GM12892 (cell line): ENCODE measurements around the gene NFIC.

ENCODE experiments used
- DNase-seq: peaks from one replicate; pipeline ENCODE4 v3.0.0; 2011; ENCODE audit not compliant: insufficient read length
- FAIRE-seq: peaks from 2 replicates; lab custom pipeline; 2011; peaks lifted over from hg19 to GRCh38; lab: Jason Lieb, UNC
- POLR2A ChIP-seq: IDR thresholded peaks from 2 replicates; pipeline ENCODE4 v1.6.1; 2011; ENCODE audit warnings: low read depth, low read length, control low read depth
- POLR2AphosphoS5 ChIP-seq: IDR thresholded peaks from 2 replicates; pipeline ENCODE4 v1.6.1; 2011; ENCODE audit warnings: low read depth, low read length, control low read depth
- TAF1 ChIP-seq: IDR thresholded peaks from 2 replicates; pipeline ENCODE4 v1.6.1; 2011; ENCODE audit warnings: low read depth, mild to moderate bottlenecking, control low read depth, low read length, borderline replicate concordance

NFIC gene

DNA sequence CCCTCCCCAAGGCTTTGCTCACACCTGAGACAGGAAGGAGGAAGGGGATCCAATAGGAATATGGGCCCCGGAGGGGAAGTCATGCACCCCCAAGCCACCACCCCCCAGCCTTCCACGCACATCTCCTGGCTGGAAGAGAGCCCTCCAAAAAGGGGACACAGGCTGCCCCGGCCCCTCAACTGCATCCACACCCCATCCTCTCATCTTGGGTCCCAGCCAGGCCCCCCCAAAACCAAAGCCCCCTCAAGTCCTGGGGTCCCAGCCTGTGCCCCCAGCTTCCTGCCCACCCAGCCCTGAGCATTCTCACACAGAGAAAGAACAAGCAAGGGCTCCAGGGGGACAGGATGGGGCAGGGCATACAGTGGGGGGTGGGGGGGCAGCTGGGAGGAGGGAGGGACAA lies 101.8 kb downstream of the NFIC start:
- DNase-seq (no peak), FAIRE-seq (no peak)
- TF ChIP-seq TAF1: no peak
- no peak for TF ChIP-seq POLR2A
- TF ChIP-seq POLR2AphosphoS5: no peak

GRCh38 chr19:3469638-3470499 lies 103.5 kb downstream of the NFIC start:
- no peak for FAIRE-seq
- TF ChIP-seq POLR2A (no peak), TAF1 (no peak), POLR2AphosphoS5 (no peak)
- no peak for DNase-seq

- TF ChIP-seq TAF1 (no peak), POLR2A (no peak), POLR2AphosphoS5 (no peak)
- no peak for DNase-seq
- no peak for FAIRE-seq
Measured at GRCh38 chr19:3470500-3471128, 104.2 kb downstream of the NFIC start.

DNA sequence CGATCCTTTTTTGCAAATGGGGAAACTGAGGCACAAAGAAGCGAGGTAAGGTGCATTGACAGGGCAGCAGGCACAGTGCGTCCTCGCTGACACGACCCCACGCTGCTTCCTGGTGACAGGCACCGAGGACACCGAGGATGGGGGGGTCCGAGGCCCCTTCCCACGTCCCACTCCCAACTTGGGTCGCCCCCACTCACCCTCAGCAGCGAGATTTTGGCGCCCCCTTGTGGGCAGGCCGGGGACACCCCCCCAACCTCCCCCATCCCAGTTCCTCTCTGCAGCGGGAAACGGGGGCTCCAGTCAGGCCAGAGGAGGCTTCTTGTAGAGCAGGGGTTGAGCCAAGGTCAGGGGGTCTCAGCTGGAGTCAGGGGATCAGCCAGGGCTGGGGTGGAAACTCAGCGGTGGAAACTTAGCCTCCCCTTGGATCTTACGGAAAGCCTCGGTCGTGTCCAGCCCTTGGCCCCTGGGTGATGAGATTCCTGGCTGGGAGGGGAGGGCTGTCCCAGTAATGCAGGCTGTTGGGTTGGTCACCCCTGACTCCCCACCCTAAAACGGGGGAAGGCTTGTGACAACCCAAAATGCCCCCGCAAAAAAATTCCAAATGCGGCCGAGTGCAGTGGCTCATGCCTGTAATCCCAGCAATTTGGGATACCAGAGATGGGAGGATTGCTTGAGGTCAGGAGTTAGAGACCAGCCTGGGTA lies 105.7 kb downstream of the NFIC start:
- FAIRE-seq (no peak), DNase-seq (no peak)
- TF ChIP-seq POLR2A (no peak), POLR2AphosphoS5 (no peak), TAF1 (no peak)

GRCh38 chr19:3474010-3474409 lies 107.6 kb downstream of the NFIC start:
- DNase-seq: no peak
- TF ChIP-seq POLR2AphosphoS5 (no peak), POLR2A (no peak), TAF1 (no peak)
- no peak for FAIRE-seq

DNA sequence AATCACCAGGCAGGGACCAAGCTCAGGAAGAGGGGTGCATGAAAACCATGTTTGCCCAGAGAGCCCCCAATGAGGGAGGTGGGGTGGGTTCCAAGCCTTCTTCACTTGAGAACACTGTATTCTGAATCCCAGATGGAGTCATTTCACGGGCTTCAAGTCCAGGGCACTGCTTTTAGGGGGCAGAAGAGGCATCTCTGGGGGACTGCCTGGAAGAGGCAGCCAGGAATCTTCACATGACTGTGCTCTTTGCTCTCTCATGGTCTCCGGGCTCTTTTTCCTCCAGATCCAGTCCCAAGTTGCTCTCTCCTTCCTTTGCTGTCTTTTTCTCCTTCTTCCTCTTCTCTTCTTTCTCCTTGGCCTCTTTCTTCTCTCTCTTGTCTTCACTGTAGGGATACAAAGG lies 108.2 kb downstream of the NFIC start:
- FAIRE-seq: no peak
- TF ChIP-seq POLR2AphosphoS5 (no peak), TAF1 (no peak), POLR2A (no peak)

GRCh38 chr19:3475449-3475848 lies 109.1 kb downstream of the NFIC start:
- FAIRE-seq (no peak), DNase-seq (no peak)
- no peak for TF ChIP-seq POLR2A
- TF ChIP-seq TAF1: no peak
- TF ChIP-seq POLR2AphosphoS5: no peak

More for the DNA sequence above, 108.2 kb downstream of the NFIC start:
- DNase-seq: no peak

- FAIRE-seq (no peak), DNase-seq (no peak)
- TF ChIP-seq TAF1 (no peak), POLR2A (no peak), POLR2AphosphoS5 (no peak)
Measured at GRCh38 chr19:3476830-3477229, 110.4 kb downstream of the NFIC start.

GRCh38 chr19:3477506-3477905 lies 111.1 kb downstream of the NFIC start:
- no peak for DNase-seq
- TF ChIP-seq POLR2A (no peak), POLR2AphosphoS5 (no peak), TAF1 (no peak)
- no peak for FAIRE-seq

DNA sequence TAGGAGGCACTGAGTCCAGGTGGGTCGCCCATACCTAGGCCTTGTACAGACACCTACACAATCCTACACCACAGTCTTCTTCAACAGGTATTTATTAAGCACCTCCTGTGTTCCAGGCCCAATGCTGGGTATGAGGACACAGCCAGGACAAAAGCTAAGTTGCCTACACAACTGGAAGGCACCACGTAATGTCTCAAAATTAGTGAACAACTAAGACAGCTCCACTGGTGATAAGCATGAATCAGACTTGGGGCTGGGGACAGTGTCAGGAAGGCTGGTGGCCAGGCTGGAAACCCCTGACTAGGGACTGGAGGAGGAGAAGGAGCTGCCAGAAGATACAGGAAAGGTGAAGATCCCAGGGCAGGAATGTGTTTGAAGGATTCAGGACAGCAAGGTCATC lies 111.6 kb downstream of the NFIC start:
- FAIRE-seq (no peak), DNase-seq (no peak)
- no peak for TF ChIP-seq POLR2A
- TF ChIP-seq TAF1: no peak
- TF ChIP-seq POLR2AphosphoS5: no peak

- no peak for FAIRE-seq
- no peak for TF ChIP-seq POLR2A
- no peak for TF ChIP-seq POLR2AphosphoS5
- TF ChIP-seq TAF1: no peak
- no peak for DNase-seq
Measured at GRCh38 chr19:3478409-3479176, 112.2 kb downstream of the NFIC start.
